Memory B cell (primary cell): ENCODE measurements around the gene NPM3.
A peak's percentile ranks its signal among the peaks of the same experiment; 100 is the strongest.

ENCODE experiments used
- ATAC-seq: fragments of 150-1000 bp; cut with Tn5 transposase; 2 replicates; pipeline ENCODE4 v1.10.0; 2021; ENCODE audit warnings: low read depth, mild to moderate bottlenecking, moderate library complexity
- DNase-seq, 2 donors: peaks; one replicate each; pipeline ENCODE4 v3.0.0; 2022; ENCODE audit warnings: low spot score in 2 of 2
- H3K27ac Mint-ChIP-seq: one replicate; pipeline ENCODE4 v1.8.0; 2022; ENCODE audit warnings: mild to moderate bottlenecking, moderate library complexity, mixed read lengths
- H3K27me3 Mint-ChIP-seq: one replicate; pipeline ENCODE4 v1.8.0; 2022; ENCODE audit warnings: mixed read lengths
- H3K36me3 Mint-ChIP-seq: one replicate; pipeline ENCODE4 v1.8.0; 2022; ENCODE audit warnings: mild to moderate bottlenecking, mixed read lengths
- H3K4me1 Mint-ChIP-seq: one replicate; pipeline ENCODE4 v1.8.0; 2022; ENCODE audit warnings: mixed read lengths
- H3K4me3 Mint-ChIP-seq: one replicate; pipeline ENCODE4 v1.8.0; 2022; ENCODE audit warnings: mild to moderate bottlenecking, moderate library complexity, mixed read lengths
- H3K9me3 Mint-ChIP-seq: one replicate; pipeline ENCODE4 v1.8.0; 2022; ENCODE audit warnings: mixed read lengths

NPM3 gene

DNA sequence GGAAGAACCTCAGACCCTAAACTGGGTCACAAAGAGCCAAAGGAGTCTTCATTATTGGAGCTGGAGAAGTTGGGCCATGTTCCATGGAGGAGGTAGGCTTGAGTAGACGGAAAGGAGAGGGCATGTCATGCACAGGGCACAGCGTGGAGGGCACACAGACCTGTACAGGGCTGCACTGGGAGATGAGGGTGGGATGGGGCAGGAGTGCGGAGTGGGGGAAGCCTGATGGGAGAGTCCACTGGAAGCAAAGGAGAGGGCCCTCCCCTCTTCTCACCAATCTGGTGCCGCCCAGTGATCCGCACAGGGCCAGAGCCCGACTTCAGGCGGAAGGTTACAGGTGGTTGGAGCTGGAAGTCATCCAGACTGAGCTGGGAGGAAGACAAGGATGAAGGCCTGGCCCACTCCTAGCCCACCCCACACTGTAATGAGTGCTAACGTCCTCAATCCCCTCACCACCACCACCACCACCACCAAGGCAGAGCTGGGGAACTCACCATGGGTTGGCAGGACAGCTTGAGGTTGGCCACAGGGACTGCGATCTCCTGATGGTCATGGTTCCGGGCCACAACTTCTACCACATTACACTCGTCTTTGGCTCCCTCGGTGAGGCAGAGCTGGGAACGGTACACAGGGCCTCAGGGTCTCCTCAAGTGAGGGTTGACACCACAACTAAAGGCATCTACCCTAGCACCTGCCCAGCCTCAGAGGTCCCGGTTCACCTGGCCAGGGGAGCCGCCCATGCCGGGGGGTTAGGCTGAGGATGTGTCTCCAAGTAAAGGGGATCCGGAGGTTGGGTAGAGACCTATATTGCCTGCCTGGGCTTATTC, 1.0 kb downstream of the NPM3 start:
- ATAC-seq, result no peak
- Mint-ChIP-seq H3K4me1 (peaks cover 47% of the 10 kb centered on the region), H3K4me3 (peak overlapping the region; percentile 99), H3K36me3 (peaks cover 12% of the 10 kb centered on the region), H3K9me3 (no peaks in the 10 kb centered on the region), H3K27me3 (peaks cover 14% of the 10 kb centered on the region), H3K27ac (no peak overlapping the region)
- DNase-seq, result no peak

DNA sequence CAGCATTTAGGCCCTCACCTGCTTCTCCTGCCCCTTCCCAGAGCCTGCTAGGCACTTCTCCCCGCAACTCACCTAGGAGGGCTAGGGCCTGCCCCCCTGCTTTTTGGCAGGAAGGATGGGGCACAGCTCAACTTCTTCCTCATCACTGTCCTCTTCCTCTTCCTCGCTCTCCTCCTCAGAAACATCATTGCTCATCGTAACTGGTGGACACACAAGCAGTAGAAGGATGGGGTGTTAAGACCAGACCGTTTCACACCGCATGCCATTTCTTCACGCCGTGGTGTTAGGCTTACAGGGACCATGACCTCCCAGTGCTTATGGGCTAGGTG, 1.6 kb downstream of the NPM3 start:
- Mint-ChIP-seq H3K27me3 (peaks cover 19% of the 10 kb centered on the region), H3K36me3 (peaks cover 10% of the 10 kb centered on the region), H3K4me1 (peaks cover 50% of the 10 kb centered on the region), H3K4me3 (peak overlapping the region; percentile 99), H3K9me3 (no peaks in the 10 kb centered on the region), H3K27ac (no peak overlapping the region)
- ATAC-seq (no peak), DNase-seq (no peak)

DNA sequence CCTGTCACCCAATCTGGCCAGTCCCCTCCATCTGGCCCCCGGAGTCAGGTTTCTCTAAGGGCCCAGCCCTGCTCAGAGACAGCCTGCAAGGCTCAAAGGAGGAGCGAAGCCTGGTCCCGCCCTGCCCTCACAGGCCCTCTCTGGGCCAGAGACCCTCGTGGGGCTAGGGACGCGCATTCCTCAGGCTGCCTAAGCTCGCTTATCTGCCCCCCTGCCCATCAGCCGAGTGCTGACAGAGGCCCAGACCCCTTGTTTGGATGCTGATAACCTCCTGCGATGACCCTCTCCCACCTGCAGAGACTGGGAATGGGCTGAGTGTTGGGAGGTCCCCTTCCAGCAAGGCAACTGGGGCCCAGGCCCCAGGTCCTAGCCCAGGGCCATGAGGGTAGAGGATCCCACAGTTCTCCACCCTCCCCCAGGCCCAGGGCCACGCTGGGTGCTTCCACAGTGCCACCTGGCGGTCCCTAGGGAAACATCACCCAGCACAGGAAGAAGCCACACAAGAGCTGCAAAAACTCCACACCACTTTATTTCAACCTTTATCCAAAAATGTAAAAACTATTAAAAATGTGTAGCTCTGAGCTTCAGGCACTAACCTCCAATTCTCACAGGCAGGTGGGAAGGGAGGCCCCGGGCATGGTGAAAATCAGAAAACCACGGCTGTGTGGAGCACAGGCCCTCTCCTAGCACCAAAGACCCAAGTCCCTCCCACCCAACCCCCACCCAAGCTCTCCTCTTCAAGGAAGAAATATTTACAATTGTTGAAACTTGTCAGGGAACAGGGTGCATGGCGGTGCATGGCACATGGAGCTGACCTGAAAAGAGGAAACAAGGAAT, 2.2 kb downstream of the NPM3 start:
- Mint-ChIP-seq H3K27me3 (peaks cover 20% of the 10 kb centered on the region), H3K36me3 (peaks cover 7% of the 10 kb centered on the region), H3K27ac (no peak overlapping the region), H3K4me1 (peaks cover 48% of the 10 kb centered on the region), H3K9me3 (no peaks in the 10 kb centered on the region), H3K4me3 (peak overlapping the region; percentile 43)
- ATAC-seq, result peak; percentile 51
- peak; percentile 69 to 74 for DNase-seq

- no peak overlapping the region for H3K27ac Mint-ChIP-seq
- ATAC-seq (no peak), DNase-seq (no peak)
- peaks cover 45% of the 10 kb centered on the region for H3K4me1 Mint-ChIP-seq
- peaks cover 4% of the 10 kb centered on the region for H3K36me3 Mint-ChIP-seq
- H3K9me3 Mint-ChIP-seq, result no peaks in the 10 kb centered on the region
- peaks cover 20% of the 10 kb centered on the region for H3K27me3 Mint-ChIP-seq
- H3K4me3 Mint-ChIP-seq, result peak overlapping the region; percentile 86
Measured at GRCh38 chr10:101780187-101780817, 2.9 kb downstream of the NPM3 start.

- H3K4me1 Mint-ChIP-seq, result peaks cover 45% of the 10 kb centered on the region
Measured at GRCh38 chr10:101779544-101780186, 3.6 kb downstream of the NPM3 start.

DNA sequence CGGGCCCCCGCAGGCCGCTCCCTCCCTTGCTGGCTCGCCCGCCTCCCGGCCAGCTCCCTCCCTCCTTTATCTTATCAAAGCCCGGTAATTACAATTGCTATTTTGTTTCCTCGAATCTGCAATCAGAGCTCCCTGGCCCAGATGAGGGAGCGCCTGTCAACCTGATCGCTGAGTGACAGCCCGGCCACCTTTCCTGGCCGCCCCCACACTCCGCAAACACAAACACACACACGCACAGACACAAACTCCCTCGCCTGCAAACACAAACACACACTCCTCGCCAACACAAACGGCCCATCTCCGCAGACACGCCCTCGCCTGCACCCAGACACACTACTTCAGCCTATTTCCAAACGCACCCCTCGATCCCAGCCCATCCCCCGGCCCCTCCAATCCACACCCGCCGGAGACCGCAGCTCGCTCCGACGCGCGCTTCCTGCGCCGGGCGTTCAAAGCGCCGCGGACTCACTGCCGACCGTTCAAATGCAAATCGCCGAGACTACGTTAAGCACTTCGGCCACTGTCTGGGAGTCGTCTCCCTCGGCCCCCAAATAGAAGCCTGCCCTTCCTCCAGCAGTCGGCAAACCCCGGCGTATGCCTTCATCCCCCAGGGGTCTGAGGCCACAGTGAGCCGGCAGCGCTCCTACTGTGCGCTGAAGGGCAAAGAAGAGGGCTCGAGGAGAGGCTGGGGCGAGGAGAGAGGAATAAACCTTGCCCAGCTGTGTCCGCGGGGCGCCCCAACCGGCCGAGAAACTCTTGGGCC, 4.3 kb downstream of the NPM3 start:
- peak overlapping the region; percentile 13 for H3K27ac Mint-ChIP-seq

More at GRCh38 chr10:101779544-101780186, 3.6 kb downstream of the NPM3 start:
- no peaks in the 10 kb centered on the region for H3K9me3 Mint-ChIP-seq
- peak overlapping the region; percentile 13 for H3K27ac Mint-ChIP-seq
- peak; percentile 68 for ATAC-seq
- H3K4me3 Mint-ChIP-seq, result peak overlapping the region; percentile 86
- peaks cover 22% of the 10 kb centered on the region for H3K27me3 Mint-ChIP-seq
- DNase-seq, result peak; percentile 87 to 95
- H3K36me3 Mint-ChIP-seq, result peaks cover under 1% of the 10 kb centered on the region

GRCh38 chr10:101778151-101778780, 5.0 kb downstream of the NPM3 start:
- Mint-ChIP-seq H3K36me3 (no peaks in the 10 kb centered on the region), H3K9me3 (no peaks in the 10 kb centered on the region), H3K4me3 (peak overlapping the region; percentile 86), H3K27me3 (peaks cover 28% of the 10 kb centered on the region), H3K4me1 (peaks cover 39% of the 10 kb centered on the region), H3K27ac (no peak overlapping the region)
- DNase-seq, result no peak
- ATAC-seq, result no peak

More for the DNA sequence above, 4.3 kb downstream of the NPM3 start:
- Mint-ChIP-seq H3K4me3 (peak overlapping the region; percentile 86), H3K9me3 (no peaks in the 10 kb centered on the region), H3K27me3 (peaks cover 28% of the 10 kb centered on the region), H3K36me3 (no peaks in the 10 kb centered on the region), H3K4me1 (peaks cover 44% of the 10 kb centered on the region)
- DNase-seq (peak in 1 of 2 donors; percentile 41), ATAC-seq (peak; percentile 21)

- Mint-ChIP-seq H3K4me3 (peak overlapping the region; percentile 41), H3K4me1 (peaks cover 33% of the 10 kb centered on the region), H3K36me3 (no peaks in the 10 kb centered on the region), H3K9me3 (no peaks in the 10 kb centered on the region), H3K27ac (no peak overlapping the region), H3K27me3 (peaks cover 28% of the 10 kb centered on the region)
- ATAC-seq, result no peak
- DNase-seq, result no peak
Measured at GRCh38 chr10:101777619-101778145, 5.6 kb downstream of the NPM3 start.

- Mint-ChIP-seq H3K4me3 (peak overlapping the region; percentile 78), H3K9me3 (no peaks in the 10 kb centered on the region)
Measured at GRCh38 chr10:101776161-101776817, 7.0 kb downstream of the NPM3 start.

DNA sequence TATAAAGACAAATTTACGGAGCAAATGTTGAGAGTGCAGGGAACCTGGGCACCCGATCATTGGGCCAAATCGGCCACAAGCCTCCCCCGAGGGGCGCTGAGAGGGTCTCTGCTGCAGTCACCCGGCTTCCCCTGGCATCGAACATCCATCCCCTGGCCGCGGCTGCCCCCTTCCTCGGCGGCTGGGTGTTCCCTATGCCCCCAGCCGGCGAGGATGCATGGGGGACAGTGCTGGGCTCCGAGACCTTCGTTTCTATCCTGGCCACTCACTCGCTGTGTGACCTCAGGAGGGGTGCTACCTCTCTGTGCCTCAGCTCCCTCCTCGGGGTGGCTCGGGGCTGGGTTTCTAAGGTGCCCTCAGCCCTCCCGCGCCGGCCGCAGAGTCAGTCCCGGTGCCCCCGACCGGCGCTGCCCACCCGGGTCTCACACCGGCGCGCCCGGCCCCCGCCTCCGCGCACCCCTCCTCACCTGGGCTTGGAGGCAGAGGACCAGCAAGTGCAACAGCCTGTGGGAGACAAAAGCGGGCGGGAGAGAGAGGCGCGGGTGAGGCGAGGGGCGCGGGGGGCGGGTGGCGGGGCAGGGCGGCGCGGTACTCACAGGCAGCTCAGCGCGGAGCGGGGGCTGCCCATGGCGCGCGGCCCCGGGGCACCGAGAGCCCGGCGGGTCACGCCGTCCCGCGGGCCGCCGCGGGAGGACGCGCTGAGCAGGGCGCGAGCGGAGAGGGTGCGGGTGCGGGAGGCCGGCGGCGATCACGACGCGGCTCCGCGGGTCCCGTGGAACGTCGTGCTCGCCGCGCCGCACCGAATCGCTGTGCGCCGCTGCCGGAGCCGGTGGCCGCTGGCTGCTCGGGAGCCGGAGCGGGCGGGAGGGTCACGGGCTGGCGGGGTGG, 7.7 kb downstream of the NPM3 start, which contains the start of gene FGF8:
TSS of gene FGF8 (minus strand) at position 842 of the 888 bp plus-strand sequence. CDS start at position 628, 214 bp downstream.
- DNase-seq (peak in 1 of 2 donors; percentile 31), ATAC-seq (no peak)
- Mint-ChIP-seq H3K4me1 (peaks cover 24% of the 10 kb centered on the region), H3K27me3 (peaks cover 34% of the 10 kb centered on the region), H3K4me3 (peak within 1 kb of the TSS; percentile 78), H3K36me3 (no peaks in the 10 kb centered on the region), H3K9me3 (no peaks in the 10 kb centered on the region), H3K27ac (peak within 1 kb of the TSS; percentile 55)

More at GRCh38 chr10:101776161-101776817, 7.0 kb downstream of the NPM3 start:
- ATAC-seq (no peak), DNase-seq (no peak)
- peaks cover 24% of the 10 kb centered on the region for H3K4me1 Mint-ChIP-seq
- no peaks in the 10 kb centered on the region for H3K36me3 Mint-ChIP-seq
- peaks cover 32% of the 10 kb centered on the region for H3K27me3 Mint-ChIP-seq
- H3K27ac Mint-ChIP-seq, result peak overlapping the region; percentile 55

GRCh38 chr10:101774589-101775272, 8.5 kb downstream of the NPM3 start:
- ATAC-seq (peak; percentile 32), DNase-seq (peak in 1 of 2 donors; percentile 49)
- Mint-ChIP-seq H3K4me1 (peaks cover 24% of the 10 kb centered on the region), H3K36me3 (no peaks in the 10 kb centered on the region), H3K27ac (no peak overlapping the region), H3K9me3 (no peaks in the 10 kb centered on the region), H3K4me3 (peak overlapping the region; percentile 64), H3K27me3 (peaks cover 34% of the 10 kb centered on the region)
